GM21737 (cell line): ENCODE results near the gene FGFR1OP2.
A peak's percentile ranks its signal among the peaks of the same experiment; 100 is the strongest.

Experiments
- ATAC-seq: cut with Tn5 transposase; IDR thresholded peaks from one replicate; pipeline ENCODE4 v1.9.1; 2021; ENCODE audit warnings: mild to moderate bottlenecking, moderate library complexity; ENCODE audit not compliant: unreplicated experiment

Gene FGFR1OP2

DNA sequence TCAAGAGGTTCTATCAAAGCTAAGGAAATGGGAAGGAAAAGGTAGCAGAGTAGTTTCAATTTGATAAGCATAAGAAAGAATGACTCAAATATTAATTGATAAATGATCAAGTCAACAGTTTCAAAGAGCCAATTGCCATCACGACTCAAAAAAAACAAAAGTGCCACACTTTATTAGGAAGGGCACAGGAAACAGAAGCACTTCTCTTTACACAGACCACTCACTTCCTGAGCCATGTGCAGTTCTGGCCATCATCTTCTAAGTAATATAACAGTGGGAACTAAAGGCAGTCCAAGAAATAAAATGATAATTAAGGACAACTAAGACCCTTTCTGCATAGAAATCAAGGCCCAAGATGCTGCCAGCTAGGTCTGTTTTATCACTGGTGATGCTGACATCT is 62.7 kb downstream of the FGFR1OP2 start:
- no peak for ATAC-seq

DNA sequence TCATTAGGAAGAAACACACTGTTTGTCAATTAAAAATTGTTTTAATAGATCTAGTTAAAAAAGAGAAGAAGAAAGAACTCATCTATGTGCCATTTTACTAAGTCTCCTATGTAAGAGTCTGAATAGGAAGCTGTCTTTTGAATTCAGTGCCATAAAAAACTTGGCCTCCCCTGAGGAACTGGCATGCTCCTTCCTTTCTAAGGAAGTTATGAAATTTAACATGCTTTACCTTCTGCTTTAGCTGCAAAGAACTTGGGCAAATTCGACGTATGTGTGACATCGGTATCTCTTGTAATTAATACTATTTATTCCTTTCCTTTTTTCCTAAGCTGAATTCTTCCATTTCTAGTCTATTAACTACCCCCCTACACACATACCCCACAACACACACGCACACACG is 63.4 kb downstream of the FGFR1OP2 start:
- ATAC-seq = no peak

DNA sequence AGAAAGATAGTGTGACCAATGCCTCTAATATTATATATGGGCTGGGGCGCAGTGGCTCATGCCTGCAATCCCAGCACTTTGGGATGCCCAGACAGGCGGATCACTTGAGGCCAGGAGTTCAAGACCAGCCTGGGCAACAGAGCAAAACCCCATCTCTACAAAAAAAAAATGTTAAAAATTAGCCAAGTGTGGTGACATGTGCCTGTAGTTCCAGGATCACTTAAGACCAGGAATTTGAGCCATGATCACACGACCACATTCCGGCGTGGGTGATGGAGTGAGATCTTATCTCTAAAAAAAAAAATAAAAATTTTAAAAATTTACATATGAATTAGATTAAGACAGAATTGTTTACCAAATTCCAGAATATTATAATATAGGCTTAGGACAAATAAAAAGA is 63.9 kb downstream of the FGFR1OP2 start:
- ATAC-seq = no peak

DNA sequence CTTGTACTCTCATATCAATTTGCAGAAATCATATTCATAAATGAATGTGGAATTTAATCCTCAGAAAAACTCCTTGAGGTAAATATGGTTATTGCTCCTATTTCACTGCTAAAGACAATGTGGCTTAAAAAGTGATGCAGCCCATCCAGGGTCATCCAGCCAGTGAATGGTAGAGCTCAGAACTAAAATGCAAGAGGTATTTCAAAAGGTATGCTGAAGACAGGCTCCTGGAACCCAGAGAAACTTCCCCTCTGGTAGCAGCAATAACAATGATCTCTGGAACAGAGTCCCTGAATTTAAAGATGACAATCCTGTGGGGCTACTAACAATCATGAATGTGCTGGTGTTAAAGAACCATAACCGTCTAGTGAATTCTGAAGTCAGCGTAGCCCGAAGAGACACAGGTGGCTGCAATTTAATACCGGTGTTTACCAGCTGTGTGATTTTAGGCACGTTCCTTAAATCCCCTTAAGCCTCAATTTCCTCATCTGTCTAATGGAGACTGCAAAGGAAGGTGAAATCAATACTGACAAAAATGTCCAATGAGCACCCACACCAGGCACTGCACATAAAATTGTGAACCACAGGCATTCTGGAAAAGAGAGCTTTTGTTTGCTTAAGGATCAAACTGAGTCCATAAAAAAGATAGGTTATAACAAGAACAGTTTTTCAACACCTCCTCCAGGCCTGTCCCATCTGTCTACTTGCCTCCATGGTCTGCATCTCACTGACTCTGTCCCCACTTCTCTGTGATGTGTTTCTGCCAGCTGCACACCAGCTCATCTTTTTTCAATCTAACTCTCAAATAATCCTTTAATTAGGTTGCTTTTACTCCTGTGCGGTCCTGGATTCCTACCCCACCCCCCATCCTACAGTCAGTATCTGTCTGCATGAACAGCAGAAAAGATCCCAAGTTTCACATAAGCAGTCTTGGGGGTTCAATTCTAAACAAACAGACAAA is 65.4 kb downstream of the FGFR1OP2 start:
- no peak for ATAC-seq

DNA sequence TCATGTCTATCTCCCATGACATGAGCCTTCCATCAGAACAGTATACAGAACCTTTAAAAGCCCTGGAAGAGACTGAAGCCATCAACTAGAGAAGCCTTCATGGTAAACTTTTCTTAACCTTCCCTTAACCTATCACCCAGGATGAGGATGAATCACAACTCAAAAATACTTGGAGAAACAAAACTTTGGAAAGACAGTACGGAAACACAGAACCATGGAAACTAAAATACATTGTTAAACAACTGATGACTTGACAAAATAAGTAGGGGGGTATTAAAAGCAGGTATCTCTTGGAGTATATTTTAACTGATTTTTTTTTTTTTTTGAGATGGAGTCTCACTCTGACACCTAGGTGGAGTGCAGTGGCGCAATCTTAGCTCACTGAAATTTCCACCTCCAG is 67.2 kb downstream of the FGFR1OP2 start:
- no peak for ATAC-seq

DNA sequence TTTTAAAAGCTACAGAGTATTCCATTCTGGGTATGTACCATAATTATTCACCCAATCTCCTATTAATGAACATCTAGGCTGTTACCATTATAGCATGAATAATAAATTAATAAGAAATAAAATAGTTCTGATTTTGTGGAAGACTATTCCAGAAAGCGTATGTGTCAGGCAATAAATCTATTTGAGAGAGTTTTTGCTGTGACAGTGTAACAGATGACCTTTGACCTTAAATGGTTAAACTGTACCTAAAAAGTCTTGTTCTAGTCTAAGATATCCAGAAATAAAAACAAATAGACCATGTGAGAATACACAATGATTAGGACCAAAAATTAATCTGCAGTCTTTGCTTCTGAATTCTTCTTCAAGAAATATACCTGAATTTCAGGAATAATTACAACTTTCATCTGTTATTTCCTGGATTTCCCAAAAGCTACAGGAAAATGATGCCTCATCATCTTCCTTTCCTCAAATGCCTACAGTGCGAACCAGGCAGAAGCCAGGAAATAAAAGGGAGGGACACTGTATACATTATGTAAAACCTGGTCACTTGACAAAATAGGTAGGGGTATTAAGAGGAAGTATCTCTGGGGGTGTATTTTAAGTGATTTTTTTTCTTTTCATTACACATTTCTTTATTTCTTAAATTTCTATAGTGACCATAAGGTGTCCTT is 68.7 kb downstream of the FGFR1OP2 start:
- no peak for ATAC-seq

DNA sequence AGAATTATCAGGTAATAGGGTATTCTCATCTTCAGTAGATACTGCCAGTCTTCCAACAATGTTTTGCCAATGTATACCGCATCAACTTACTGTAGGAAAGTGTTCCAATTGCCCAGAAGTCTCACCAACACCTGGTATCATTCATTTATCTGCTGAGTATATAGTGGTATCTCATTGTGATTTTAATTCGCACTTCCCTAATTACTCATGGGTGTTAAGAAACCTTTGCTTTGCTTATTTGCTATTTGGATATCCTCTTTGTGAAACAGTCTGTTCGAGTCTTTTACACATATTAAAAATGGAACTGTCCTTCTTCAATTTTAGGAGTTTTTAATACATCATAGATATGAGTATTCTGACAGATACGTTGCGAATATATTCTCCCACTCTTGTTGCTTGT is 69.8 kb downstream of the FGFR1OP2 start:
- ATAC-seq = no peak

DNA sequence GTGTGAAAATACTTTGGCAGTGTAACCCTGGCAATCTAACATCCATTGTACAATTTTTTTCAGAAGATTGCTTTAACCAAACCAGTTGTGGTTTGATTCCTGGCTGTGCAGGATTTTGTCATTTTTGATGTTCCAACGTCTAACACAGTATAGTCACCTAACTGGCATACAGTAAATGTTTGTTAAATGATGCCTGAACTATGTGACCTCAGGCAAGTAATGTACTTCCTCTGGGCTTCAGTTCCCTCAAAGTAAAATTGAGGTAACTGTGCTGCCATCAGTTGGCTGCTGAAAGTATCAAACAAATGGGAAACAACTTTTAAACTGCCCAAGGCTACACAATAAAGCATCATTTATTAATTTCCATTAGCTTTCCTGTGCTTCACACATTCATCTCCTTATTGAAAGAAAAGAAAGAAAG is 71.6 kb downstream of the FGFR1OP2 start:
- no peak for ATAC-seq

DNA sequence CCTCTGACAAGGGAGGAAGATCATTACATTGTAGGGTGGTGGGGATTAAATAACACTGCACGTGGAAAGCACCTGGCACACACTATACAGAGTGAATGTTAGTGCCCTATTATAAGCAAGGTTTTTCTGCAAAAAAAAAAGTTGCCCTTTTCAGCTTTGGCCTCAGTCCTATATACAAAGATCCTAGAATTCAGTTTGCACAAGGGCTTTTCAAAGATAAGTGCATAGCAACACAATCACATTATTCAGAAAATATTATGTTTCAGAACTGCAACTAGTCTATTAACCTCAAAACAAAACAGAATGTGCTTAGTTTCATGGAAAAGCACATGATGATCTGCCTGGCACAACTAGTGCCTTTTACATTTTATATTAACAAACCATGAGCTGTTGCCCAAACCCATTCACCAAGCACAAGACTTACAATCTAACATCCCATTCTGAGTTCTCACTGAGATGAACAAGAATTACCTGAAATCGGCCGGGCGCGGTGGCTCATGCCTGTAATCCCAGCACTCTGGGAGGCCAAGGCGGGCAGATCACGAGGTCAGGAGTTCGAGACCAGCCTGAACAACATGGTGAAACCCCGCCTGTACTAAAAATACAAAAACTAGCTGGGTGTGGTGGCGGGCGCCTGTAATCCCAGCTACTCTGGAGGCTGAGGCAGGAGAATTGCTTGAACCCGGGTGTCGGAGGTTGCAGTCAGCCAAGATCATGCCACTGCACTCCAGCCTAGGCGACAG is 74.1 kb downstream of the FGFR1OP2 start:
- no peak for ATAC-seq

DNA sequence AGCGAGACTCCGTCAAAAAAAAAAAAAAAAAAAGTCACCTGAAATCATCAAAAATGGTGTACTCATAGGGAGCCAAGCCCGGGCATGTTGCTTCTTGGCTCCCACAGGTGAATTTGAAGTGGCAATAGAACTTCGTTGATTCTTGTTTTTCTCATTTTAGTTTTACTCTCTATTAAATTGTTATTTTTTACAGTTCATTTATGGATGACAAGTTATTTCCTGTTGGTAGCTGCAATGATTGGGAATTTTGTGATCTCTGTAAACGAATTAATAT is 74.6 kb downstream of the FGFR1OP2 start:
- ATAC-seq = no peak

DNA sequence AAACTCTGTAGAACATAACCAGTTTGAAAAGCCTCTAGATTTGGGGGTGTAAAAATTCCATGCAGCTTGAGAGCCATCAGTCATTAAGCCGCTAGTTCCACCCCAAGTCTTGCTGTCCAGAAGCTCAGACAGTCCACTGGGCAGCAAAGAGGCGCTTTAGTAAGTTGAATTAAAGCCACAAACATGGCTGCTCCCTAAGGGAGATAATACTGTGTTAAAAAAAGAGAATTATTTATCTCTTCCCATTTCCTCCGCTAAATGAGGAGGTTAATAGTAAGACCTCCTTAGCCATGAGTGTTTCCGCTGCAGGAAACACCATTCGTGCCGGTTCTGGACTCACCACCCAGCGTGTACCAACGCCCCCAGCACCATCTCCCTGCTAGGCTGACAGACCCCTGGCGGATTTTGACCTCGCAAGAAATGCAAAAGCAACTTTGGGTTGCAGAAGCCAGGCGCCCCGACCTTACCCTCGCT is 75.4 kb downstream of the FGFR1OP2 start:
- ATAC-seq = peak; percentile 6

DNA sequence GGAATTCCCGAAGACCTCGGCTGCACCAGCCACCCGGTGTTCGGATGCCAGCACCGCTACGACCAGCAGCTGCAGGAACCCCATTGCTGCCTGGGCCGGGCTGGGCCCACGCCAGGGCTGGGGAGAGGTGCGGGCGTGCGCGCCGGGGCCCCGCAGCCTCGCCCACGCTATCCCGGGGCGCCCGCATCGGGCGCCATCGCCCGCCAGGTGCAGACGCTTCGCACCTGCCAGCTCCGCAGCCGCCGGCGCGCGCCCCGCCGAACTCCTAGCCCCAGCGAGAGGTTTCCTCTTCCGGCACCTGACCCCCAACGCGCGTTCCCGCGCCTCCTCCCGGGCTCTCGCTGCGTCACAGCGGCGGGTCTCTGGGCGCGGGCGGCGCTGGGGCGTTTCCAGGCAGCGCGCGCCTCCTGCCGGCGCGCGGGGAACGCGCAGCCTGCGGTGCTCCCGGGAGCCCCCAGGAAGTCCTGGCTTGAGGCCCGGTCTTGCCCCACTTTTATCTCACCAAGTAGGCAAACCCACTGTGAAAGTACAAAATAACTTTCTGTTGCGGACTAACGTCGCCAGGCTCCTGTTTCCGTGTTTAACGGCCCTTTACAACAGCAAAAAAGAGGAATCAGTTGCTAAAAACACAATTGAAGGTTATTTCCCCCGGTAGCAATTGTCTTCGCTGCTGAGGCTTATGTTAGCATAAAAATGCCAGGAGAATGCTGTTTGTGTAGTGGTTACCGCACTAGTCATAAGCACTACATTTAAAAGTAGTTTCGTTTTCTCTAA is 76.0 kb downstream of the FGFR1OP2 start, which contains the start of gene TM7SF3:
Gene TM7SF3 (minus strand): TSS at position 300 of the 774 bp plus-strand sequence. CDS start 216 bp downstream, at position 84.
- peak; percentile 85 for ATAC-seq

DNA sequence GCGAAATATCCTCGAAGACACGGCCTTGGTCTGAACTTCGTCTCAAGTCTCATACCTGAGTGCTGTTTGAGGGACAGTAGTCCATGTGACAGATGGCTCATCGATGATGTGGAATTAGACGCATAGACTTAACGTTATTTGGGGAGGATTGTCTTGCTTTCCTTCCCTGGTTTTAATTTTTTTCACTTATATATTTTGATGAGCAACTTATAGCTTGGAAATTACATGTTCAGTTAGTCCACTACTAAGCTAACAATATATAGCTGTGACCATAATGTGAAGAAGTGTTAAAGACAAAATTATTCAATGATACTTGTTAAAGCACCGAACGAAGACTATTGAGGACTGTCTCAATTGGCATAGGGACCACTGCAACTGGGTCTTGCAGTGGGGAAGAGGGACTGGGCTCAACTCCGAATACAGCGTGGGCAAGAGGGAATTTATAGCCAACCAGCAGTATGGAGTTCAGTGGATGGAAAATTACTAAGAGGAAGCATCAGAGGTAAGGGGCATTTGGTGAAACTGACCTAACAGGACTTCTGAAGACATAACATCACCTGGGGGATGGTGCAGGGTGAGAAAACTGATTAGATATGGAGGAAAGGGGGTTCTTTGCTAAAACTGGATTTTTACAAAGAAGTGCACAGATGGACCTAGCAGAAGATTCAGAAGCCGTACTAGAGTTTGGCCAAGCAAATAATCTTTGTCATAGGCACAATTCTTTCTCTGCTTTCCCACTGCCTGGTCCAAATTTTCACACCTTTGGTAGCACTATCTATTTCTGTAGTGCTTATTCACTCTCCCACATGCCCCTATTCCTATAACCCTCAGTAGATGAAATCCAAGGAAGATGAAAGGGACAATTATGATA is 76.8 kb downstream of the FGFR1OP2 start:
- ATAC-seq = no peak

DNA sequence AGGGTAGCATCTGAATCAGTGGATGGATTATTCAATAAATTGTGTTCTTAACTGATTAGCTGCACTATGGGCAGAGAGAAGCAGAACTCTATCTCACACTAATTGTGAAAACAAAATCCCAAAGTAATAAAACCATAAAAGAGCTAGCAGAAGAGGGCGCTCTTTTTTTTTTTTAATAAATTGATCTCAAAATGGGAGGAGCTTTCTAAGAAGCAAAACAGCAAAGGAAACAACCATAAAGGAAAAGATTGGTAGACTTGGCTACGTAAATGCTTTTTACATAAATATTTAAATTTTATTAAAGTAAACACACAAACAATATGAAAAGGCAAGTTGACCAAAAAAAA is 77.4 kb downstream of the FGFR1OP2 start:
- ATAC-seq = no peak
